HG03575 (cell line): ENCODE data around the gene HINFP.
"Not testable (repeated sequence)": the region's sequence is repeated elsewhere in the genome, so short reads cannot be mapped to it uniquely, and the experiment has no call there.

Experiments
- ATAC-seq: cut with Tn5 transposase; IDR thresholded peaks from one replicate; pipeline ENCODE4 v1.9.1; 2021; ENCODE audit not compliant: unreplicated experiment, insufficient number of reproducible peaks, low FRiP score; ENCODE audit errors: extremely low read depth

The HINFP gene

DNA sequence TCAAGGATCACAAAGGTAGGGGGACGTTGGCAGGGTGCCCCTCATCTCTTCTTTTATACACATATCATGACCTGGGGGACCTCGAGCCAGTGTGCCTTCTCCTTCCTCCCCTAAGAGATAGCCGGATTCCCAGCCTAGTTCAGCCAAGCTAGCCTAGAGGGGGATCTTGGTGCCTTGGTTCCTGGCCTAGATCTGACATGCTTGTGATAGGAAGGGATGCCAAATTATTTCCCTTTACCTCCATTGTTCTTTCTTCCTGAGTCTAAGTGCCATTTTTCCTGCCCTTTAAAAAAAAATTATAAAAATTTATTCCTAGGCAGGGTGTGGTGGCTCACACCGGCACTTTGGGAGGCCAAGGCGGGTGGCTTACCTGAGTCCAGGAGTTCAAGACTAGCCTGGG lies 7.0 kb upstream of the HINFP start:
- no peak for ATAC-seq

DNA sequence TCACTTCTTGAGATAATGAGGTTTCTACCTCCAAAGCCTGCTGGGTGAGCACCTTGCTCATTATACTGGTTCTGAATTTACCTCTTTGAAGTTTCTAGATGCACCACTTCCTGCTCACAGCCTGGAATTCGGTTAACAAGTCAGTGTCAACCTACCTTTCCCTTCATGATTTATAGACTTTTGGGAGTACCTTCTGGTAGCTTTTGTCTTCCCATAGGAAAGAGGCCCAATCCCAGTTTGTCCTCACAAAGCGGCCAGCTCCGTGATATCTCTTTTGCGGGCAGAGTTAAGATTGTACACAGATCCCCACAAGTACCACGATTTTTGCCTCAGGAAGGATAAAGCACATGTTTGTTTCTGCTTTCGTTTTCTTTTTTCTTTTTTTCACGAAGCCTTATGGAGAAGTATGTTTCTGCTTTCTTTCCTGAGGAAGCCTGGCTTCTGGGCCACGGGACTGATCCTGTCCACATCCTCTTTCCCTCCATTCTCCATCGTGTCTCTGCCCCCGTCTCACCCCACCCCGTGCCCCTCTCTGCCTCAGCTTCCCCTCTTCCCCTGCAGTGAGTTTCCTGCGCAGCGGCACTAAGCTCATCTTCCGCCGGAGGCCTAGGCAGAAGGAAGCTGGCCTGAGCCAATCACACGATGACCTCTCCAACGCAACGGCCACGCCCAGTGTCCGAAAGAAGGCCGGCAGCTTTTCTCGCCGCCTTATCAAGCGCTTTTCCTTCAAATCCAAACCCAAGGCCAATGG lies 5.7 kb upstream of the HINFP start:
- ATAC-seq: no peak

DNA sequence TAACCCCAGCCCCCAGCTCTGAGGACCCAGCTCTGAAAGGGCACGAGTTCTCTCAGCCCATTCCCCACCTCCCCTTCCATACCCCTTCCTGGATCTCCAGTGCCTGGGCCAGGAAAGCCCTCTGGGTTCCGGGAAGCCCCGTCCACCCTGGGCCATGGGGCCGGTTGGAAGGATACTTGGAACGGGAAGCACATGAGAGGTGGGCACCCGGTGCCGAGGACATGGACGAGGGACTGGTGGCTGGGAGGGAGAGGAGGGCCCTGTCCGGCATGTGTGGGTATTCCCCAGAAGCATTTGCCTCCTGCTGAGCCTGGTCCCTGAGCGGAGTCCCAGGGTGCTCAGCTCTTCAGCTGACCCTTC lies 5.2 kb upstream of the HINFP start:
- no peak for ATAC-seq

DNA sequence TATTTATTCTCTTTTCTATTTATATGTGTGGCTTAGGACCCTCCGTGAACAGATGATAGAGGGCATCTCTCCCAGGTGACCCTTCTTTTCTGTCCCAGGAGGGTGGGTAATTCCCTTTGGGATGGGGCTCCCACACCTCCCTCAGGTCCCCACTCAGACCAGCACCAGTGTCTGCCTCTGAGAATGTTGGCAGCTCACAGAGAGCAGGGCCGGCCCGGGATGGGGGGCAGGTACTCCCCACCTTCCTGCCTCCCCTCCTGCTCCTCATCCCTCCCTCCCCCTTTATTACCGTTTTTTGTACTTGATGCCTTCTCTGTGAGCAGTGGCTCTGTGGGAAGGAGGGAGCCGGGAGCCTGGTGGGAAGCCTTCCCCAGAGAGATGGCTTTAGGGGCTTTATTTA lies 4.8 kb upstream of the HINFP start:
- no peak for ATAC-seq

DNA sequence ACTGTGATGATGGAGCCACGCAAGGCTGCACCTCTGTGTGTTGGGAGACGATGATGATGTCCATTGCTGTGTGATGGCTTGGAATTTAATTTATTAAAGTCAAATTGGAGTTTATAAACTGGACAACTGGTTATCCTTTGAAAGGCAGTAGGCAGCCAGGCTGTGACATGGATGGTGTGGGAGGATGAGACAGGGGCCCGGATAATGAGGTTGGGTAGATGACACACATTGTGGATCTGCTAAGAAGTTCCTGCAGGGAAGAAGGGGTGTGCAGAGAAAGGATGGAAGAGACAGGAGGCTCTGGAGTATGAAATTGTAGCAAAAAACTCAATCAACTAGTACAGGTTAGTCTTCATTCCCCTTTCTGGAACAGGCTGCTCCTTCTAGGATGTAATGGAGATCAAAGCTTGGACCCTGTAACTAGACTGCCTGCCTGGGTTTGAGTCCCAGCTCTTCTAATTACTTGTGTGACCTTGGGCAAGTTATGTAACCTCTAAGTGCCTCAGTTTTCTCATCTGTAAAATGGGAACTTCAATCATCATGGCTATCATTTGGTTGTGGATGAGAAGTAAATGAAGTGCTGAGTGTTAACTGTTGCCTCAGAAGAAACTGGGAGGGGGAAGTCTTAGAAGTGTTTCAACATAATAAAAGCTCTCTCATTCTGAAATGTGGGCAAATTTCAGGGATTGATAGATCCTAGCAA lies 4.2 kb upstream of the HINFP start:
- no peak for ATAC-seq

DNA sequence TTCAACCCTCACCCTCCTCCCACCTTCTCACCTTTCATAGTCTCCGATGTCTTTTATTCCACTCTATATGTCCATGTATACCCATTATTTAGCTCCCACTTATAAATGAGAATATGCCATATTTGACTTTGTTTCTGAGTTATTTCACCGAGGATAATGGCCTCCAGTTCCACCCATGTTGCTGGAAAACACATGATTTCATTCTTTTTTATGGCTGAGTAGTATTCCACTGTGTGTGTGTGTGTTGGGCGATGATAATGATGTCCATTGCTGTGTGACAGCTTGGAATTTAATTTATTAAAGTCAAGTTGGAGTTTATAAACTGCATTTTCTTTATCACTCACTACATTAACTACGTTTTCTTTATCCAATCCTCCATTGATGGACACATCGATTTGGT lies 3.2 kb upstream of the HINFP start:
- ATAC-seq: no peak

DNA sequence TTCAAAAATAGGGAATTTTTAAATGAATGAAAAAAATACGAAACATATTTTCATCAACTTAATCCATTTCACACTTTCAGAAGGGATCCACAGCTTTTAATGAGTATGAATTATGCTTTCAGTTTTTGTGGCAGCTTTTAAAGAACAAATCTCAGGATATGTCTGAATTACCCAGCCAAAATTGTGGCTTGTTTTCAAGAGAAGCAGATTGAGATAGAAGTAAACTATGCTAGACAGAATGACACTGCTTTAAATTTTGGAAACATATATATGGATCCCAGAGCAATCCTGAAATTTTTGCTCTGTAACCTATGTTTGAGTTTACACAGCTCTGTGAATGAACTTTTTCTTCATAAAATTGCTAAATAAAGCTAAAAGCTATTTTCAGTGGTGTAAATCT lies 2.4 kb upstream of the HINFP start:
- ATAC-seq: no peak

DNA sequence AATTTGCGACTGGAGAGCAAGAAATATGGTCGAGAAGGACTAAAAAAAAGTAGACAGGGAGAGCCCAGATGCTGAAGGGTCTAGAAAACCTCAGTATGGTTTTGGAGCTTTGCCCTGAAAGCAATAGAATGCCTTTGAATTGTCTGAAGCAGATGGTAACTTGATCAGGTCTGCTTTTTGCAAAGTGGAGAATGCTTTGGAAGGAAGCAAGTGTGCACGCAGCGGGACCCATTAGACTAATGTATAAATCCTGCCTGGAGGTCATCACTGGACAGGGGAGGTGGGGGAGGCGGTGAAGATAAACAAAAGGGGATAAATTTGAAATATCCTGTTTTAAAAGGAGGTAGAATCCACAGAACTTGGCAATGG lies 757 bp upstream of the HINFP start:
- no peak for ATAC-seq

DNA sequence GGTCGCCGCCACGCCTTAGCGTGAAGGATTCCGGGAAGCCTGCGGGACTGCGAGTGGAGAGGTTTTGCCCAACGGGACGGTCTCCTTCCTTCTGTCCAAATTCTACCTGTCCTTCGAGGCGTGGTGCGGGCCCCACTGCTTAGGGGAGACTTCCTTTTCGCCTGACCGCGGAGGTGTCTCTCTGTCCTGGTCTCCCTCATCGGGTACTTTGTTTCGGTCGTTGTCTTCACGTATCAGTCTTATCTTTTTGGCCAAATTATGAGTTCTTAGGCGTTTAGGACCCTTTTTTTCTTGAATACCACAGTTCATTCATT lies 388 bp downstream of the HINFP start:
- ATAC-seq: no peak

DNA sequence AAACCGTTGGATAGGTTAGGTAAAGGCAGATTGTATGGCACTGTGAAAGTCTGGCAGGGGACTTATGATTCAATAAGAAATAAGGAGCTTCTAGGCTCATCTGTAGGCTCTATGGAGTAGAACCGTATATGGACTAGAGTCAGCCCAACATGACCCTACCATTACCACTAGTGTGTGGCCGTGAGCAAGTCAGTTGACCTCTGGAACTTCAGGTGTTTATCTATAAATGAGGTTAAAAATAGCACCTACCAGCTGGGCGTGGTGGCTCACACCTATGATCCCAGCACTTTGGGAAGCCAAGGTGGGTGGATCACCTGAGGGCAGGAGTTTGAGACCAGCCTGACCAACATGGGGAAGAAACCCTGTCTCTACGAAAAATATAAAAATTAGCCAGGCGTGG lies 4.4 kb downstream of the HINFP start:
- ATAC-seq: no peak

DNA sequence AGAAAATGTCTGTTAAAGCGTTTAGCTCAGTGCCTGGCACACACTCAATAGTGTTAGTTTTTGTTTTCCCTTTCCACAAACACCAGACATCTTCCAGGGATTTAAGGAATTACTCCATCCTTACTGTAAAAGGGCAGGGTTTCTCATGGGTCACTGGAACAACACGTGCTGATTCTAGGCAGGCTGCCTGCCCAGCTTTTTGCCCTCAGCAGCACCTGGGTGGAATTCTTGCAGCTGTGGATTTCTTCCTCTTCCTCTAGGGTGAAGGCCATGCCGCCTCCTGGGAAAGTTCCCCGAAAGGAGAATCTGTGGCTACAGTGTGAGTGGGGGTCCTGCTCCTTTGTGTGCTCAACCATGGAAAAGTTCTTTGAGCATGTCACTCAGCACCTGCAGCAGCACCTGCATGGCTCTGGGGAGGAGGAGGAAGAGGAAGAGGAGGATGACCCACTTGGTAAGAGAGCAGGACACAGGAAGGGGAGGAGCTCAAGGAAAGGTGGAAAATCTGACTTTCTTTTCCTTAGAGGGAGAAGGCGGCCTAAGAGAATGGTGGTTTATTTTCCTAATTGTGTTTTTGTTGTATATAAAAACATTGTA lies 5.4 kb downstream of the HINFP start:
- ATAC-seq: no peak

DNA sequence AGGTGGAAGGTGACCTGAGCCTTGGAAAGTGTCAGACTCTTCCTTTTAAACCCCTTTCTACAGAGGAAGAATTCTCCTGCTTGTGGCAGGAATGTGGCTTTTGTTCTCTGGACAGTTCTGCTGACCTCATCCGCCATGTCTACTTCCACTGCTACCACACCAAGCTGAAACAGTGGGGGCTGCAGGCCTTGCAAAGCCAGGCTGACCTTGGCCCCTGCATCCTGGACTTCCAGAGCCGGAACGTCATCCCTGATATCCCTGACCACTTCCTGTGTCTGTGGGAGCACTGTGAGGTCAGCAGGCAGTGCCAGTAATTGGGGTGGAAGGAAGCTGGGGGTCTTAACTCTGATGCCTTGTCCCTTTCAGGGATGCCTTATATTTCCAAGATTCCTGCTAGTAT lies 9.3 kb downstream of the HINFP start:
- ATAC-seq: no peak

DNA sequence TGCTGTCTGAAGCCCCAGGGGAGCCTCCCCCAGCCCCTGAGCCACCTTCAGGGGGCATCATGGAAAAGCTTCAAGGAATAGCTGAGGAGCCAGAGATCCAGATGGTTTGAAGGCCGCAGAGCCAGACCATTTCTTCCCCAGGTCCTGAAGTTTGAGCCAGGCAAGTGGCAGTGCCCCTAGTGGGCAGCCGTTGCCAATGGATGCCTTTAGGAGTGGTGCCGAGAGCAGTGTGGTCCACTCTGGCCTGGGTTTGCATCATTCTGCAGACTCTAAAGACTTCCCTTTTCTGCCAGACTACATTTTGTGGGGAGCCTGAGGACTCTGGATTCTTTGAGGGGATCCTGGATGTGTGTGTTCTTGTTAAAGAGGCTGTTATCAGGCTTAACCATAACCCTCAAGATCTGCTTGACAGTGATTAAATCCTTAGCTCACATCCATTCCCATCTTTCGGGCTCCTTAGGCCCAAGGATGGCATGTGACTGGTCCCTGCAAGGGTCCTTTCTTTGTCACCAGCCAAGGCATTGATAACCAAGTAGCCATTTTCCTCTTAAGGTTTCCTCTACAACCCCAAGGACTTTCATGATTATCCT lies 13.1 kb downstream of the HINFP start:
- no peak for ATAC-seq

DNA sequence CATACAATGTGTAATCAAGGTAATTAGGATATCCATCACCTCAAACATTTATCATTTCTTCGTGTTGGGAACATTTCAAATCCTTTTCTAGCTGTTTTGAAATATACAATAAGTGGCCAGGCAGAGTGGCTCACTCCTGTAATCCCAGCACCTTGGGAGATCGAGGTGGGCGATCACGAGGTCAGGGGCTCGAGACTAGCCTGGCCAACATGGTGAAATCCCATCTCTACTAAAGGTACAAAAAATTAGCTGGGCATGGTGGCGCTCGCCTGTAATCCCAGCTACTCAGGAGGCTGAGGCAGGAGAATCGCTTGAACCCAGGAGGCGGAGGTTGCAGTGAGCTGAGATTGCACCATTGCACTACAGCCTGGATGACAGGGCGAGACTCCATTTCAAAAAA lies 17.9 kb downstream of the HINFP start:
- not testable (repeated sequence) for ATAC-seq

DNA sequence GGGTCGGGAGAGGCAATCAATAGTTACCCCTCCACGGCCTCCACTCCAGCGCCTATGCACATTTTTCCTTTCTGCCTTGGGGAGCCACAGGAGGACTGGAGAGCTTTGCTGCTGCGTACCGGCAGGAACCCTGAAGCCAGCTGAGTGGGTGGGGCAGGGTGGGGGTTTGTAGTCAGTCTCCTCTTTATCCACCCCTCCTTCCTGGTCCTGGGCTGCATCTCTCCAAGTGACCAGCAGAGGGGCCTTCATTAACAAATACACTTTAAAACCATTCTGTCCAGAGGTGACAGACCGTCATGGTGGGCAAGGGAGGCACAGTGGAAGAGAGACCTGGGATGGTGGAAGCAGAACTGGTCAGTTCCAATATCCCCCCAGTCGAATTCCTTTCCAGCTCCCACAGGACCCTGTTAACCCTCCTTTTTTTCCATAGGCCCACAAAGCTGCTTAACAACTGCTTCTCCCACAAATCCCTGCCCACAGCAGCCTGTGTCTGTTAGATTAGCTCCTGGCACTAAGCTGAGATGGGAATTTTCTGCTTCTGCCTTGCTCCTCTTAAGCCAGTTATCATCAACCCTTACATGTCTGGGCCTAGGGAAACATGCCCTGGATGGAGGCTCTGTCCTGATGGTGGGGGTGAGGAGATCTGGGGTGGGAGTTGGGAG lies 23.6 kb downstream of the HINFP start:
- ATAC-seq: no peak

DNA sequence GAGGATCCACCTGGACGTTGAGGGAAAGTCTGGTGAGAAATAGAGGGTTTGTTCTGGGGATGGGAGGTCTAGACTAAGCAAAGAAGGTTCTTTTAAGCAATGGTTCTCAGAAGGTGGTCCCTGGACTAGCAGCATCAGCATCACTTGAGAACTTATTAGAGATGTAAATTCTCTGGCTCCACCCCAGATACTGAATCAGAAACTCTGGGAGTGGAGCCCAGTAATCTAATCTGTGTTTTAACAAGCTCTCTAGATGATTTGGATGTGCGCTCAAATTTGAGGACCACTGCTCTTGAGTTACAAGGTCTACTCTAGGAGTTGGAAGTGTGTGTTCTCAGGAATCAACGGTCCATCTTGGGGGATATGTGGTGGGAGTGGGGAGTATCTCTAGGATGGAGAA lies 24.2 kb downstream of the HINFP start:
- no peak for ATAC-seq

DNA sequence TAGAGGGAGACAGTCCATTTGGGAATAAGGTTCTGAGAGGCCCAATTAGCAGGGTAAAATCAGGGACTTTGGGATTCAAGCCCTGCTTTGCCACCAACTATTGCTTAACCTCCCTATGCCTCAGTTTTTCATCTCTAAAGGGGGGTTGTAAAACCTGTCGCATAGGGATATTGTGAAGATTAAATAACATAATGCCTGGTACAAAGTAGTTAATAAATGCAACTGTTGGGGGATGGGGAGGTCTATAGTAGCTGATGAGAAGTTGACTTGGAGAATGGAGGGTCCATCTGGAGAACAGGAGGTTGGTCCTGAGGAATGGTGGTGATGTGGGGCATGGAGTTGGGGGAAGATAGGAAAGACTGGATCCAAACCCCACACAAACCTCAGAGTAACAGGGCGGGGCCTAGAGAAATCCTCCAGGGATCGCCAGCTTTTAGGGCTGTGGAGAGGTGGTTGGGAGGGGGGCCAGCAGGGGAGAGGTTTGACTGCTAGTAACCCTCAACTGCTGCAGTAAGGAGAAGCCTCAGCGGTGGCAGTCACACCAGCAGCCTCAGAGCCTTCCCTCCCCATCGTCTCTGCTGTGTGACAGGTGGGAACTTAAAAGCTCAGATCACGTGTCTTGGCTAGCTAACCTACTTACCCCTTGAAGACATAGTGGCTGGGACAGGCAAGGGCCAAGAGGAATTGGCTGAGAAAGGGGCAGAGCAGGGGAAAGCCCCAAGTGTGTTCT lies 26.4 kb downstream of the HINFP start:
- no peak for ATAC-seq

DNA sequence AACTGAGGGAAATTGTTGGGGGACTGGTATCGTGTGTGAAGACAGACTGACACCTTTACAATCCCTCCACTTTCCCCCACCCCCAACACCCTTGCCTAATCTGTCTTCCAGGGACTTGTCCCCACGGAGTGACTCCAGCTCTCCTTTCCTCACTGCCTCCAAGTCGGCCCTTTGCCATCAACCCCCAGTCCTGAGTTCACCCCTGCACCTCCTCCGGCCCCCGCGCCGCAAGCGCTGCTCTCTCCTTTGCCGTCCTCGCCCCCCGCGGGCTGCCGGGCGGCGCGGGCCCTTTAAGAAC lies 27.3 kb downstream of the HINFP start:
- ATAC-seq: no peak

DNA sequence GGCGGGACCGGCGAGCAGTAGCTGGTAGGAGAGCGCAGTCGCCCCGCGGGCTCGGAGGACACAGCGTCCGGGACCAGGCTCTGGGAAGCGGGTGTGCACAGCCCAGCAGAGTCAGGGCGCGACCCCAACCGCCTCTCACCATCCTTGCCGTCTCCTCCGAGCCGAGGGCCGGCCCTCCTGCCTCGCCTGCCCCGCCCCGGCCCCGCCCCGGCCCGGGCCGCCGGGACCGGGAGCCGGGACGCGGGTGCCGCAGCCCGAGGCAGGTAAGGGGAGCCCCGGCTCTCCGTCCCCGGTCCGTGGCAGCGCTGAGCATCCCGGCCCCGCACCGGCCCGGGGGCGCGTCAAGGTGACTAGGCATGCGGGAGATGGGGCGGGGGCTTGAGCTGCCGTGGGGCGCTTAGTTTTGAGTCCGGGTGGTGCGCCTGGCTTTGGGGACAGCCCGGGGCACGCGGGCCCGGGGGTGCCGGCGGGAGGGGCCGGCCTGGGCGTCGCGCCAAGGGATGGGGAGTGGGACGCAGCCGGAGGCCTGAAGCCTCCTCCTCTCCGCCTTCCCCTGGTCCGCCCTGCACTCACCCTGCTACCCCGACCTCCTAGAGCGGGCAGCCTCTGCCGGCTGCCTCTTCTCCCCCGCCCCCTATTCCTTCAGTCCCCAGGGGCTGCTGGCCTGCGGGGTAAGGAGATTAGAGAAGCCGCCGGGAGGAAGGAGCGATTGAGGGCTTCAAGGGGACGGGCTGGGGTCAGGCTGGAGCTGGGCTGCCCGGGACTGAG lies 27.8 kb downstream of the HINFP start, which contains the start of gene ABCG4:
ABCG4 (plus strand) TSS at position 35 of the 768 bp plus-strand sequence. CDS start 914 bp downstream, outside the sequence.
- no peak for ATAC-seq
